ENCODE results near the gene CEACAM18. TPM values are rescaled to one million over a fixed set of nuclear protein-coding genes. Genes with fewer than 3 reads are reported as not detected.
A peak's percentile ranks its signal among the peaks of the same experiment; 100 is the strongest.

Gene CEACAM18
- total RNA-seq = not detected
- polyA plus RNA-seq (2013, experiment 1 of 2) = not detected
- not detected for polyA plus RNA-seq (2013, experiment 2 of 2)
- 0 to 0.37 (median 0) reads per million in 172 experiments for total RNA-seq

DNA sequence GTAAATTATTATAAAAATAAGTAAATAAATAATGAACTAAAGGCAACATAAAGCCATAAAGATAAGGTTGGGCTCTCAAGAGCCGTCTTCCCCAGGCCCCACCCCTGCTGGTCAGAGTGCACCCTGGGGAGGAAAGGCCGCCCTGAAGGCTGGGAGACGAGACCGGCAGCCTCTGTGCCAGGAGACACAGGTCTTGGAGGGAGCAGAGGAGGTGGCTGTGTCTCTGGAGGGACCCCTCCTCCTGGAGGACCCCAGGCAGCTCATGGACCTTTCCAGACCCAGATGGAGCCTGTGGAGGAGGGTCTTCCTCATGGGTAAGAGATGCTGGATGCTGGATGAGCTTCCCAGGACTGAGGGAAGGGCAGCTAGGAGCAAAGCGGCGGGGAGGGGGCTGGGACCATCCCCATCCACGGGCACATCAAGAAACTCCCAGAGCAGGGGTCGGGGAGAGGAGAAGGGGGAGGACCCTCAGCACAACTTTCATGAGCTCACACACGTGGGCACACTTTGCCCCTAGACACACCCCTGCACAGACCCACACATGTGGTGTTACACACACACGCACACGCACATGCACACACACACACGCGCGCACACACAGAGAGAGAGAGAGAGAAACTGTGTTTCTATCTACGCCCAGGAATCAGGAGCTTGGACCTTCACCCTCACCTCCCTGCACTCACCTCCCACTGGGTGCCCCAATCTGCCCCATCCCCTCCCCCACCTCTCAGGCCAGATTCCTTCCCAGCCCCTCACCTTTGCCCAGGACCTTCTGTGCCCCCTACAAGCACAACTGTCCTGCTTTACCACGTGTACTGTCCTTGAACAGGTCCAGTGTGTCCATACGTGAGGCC, at the start of gene CEACAM18:
Gene CEACAM18, plus strand, starts transcription at position 159 of the 854 bp plus-strand sequence.
- CTCF ChIA-PET = no interaction called here
- intact Hi-C loops (cut with DNase I, micrococcal nuclease) = no loop called here

DNA sequence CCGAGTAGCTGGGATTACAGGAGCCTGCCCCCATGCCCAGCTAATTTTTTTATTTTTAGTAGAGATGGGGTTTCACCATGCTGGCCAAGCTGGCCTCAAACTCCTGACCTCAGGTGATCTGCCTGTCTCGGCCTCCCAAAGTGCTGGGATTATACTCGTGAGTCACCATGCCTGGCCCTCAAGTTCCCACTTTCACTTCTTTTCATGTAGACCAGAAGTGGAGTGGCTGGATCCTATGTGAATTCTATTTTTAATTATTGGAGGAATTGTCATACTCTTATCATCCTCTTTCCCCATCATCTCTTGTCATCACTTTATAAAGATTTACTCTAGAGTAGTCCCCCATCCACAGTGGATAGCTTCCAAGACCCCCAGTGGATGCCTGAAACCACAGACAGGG, 48.1 kb upstream of the CEACAM18 start:
- Histone ChIP-seq H3K27me3 (ENCODE audit: control insufficient read depth in 1 of 2, insufficient read depth in 2 of 2, low read length in 2 of 2) (no peaks in the 10 kb centered on the region), H3K4me3 (ENCODE audit: low read length) (no peak overlapping the region), H3K27ac (ENCODE audit: low read depth in 1 of 2, low read length in 2 of 2) (no peak overlapping the region), H3K9me3 (ENCODE audit: control insufficient read depth in 1 of 2, insufficient read depth in 1 of 2, low read length in 2 of 2) (no peaks in the 10 kb centered on the region), H3K36me3 (ENCODE audit: insufficient read depth, low read length) (no peaks in the 10 kb centered on the region), H3K4me1 (ENCODE audit: insufficient read depth, low read length) (no peaks in the 10 kb centered on the region)
- no peaks in the 10 kb centered on the region for H3K27me3 Mint-ChIP-seq
- H3K4me1 Mint-ChIP-seq (ENCODE audit: low read depth) = no peaks in the 10 kb centered on the region
- intact Hi-C loops (cut with DNase I, micrococcal nuclease) = no loop called here
- no peak for ATAC-seq (ENCODE audit: poor library complexity)
- H3K4me3 Mint-ChIP-seq = no peak overlapping the region
- H3K9me3 Mint-ChIP-seq = no peaks in the 10 kb centered on the region
- H3K36me3 Mint-ChIP-seq (ENCODE audit: low read depth) = no peaks in the 10 kb centered on the region
- TF ChIP-seq, protein P1, sequence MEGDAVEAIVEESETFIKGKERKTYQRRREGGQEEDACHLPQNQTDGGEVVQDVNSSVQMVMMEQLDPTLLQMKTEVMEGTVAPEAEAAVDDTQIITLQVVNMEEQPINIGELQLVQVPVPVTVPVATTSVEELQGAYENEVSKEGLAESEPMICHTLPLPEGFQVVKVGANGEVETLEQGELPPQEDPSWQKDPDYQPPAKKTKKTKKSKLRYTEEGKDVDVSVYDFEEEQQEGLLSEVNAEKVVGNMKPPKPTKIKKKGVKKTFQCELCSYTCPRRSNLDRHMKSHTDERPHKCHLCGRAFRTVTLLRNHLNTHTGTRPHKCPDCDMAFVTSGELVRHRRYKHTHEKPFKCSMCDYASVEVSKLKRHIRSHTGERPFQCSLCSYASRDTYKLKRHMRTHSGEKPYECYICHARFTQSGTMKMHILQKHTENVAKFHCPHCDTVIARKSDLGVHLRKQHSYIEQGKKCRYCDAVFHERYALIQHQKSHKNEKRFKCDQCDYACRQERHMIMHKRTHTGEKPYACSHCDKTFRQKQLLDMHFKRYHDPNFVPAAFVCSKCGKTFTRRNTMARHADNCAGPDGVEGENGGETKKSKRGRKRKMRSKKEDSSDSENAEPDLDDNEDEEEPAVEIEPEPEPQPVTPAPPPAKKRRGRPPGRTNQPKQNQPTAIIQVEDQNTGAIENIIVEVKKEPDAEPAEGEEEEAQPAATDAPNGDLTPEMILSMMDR (IDR thresholded peaks at IDR 0.05) = no peak
- no peak for DNase-seq
- CTCF ChIA-PET = no interaction called here
- POLR2A ChIA-PET = no interaction called here
- H3K27ac Mint-ChIP-seq = no peak overlapping the region

More for the DNA sequence above, at the start of gene CEACAM18:
- TF ChIP-seq, protein P1 (IDR thresholded peaks at IDR 0.05) = no peak
- H3K4me3 ChIP-seq (ENCODE audit: low read length) = no peak within 1 kb of the TSS
- no peak within 1 kb of the TSS for H3K27ac ChIP-seq (ENCODE audit: low read depth in 1 of 2, low read length in 2 of 2)
- no peak within 1 kb of the TSS for H3K27ac Mint-ChIP-seq
- no peak within 1 kb of the TSS for H3K4me3 Mint-ChIP-seq
- POLR2A ChIA-PET = no interaction called here
- H3K4me1 ChIP-seq (ENCODE audit: insufficient read depth, low read length) = no peaks in the 10 kb centered on the region
- no peaks in the 10 kb centered on the region for H3K9me3 ChIP-seq (ENCODE audit: control insufficient read depth in 1 of 2, insufficient read depth in 1 of 2, low read length in 2 of 2)
- H3K9me3 Mint-ChIP-seq = no peaks in the 10 kb centered on the region
- no peak for DNase-seq
- peaks cover 3 to 19% of the 10 kb centered on the region in 2 experiments for H3K27me3 ChIP-seq (ENCODE audit: control insufficient read depth in 1 of 2, insufficient read depth in 2 of 2, low read length in 2 of 2)
- no peaks in the 10 kb centered on the region for H3K36me3 ChIP-seq (ENCODE audit: insufficient read depth, low read length)
- no peaks in the 10 kb centered on the region for H3K36me3 Mint-ChIP-seq (ENCODE audit: low read depth)
- ATAC-seq (ENCODE audit: poor library complexity) = no peak
- peaks cover 54% of the 10 kb centered on the region for H3K27me3 Mint-ChIP-seq
- H3K4me1 Mint-ChIP-seq (ENCODE audit: low read depth) = no peaks in the 10 kb centered on the region

GRCh38 chr19:51431124-51431523, 47.2 kb upstream of the CEACAM18 start:
- ATAC-seq (ENCODE audit: poor library complexity) (no peak), DNase-seq (peak in 2 of 14 experiments; percentile 47 to 50)
- TF ChIP-seq, protein P1 (IDR thresholded peaks at IDR 0.05) = no peak
- POLR2A ChIA-PET = no interaction called here
- Histone ChIP-seq H3K4me1 (ENCODE audit: insufficient read depth, low read length) (no peaks in the 10 kb centered on the region), H3K27ac (ENCODE audit: low read depth in 1 of 2, low read length in 2 of 2) (no peak overlapping the region), H3K9me3 (ENCODE audit: control insufficient read depth in 1 of 2, insufficient read depth in 1 of 2, low read length in 2 of 2) (no peaks in the 10 kb centered on the region), H3K4me3 (ENCODE audit: low read length) (no peak overlapping the region), H3K36me3 (ENCODE audit: insufficient read depth, low read length) (no peaks in the 10 kb centered on the region), H3K27me3 (ENCODE audit: control insufficient read depth in 1 of 2, insufficient read depth in 2 of 2, low read length in 2 of 2) (no peaks in the 10 kb centered on the region)
- CTCF ChIA-PET = no interaction called here
- no peak overlapping the region for H3K27ac Mint-ChIP-seq
- intact Hi-C loops (cut with DNase I, micrococcal nuclease) = no loop called here
- H3K4me1 Mint-ChIP-seq (ENCODE audit: low read depth) = no peaks in the 10 kb centered on the region
- no peaks in the 10 kb centered on the region for H3K27me3 Mint-ChIP-seq
- no peaks in the 10 kb centered on the region for H3K36me3 Mint-ChIP-seq (ENCODE audit: low read depth)
- no peak overlapping the region for H3K4me3 Mint-ChIP-seq
- H3K9me3 Mint-ChIP-seq = no peaks in the 10 kb centered on the region

Data from CD4-positive, alpha-beta T cell (primary cell).